ENCODE data around the gene EPS8.

EPS8 gene

DNA sequence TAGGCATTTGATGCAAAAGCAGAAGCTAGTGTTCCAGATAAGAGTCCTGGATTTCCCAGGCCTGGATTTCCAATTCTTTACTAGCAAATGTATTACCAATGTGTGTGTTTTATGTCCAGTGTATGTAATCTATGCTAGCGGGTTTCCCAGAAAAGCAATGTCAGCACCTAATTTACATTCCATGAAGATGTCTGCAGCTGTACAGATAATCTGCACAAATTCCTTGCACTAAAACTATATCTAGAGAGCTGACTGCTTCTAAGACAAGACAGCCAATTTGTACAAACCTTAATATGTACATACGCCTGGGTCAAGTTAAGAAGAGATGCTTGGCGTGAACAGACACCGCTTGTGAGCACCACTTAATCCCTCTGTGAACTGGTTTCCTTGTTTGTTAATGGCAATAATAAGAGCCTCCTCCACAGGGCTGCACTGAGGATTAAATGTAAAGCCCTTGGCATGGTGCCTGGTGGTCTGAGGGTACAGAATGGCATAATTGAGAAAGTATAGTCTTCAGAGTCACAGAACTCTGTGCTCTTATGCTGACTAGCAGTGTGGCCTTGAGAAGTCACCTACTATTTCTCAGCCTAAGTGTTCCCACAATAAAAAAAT, 185.6 kb downstream of the EPS8 start:
- DNase-seq (ENCODE audit: low read depth, low spot score) = no peak

- DNase-seq (ENCODE audit: low read depth, low spot score) = no peak
These were observed 187.0 kb downstream of the EPS8 start for GRCh38 chr12:15602051-15602672.

DNA sequence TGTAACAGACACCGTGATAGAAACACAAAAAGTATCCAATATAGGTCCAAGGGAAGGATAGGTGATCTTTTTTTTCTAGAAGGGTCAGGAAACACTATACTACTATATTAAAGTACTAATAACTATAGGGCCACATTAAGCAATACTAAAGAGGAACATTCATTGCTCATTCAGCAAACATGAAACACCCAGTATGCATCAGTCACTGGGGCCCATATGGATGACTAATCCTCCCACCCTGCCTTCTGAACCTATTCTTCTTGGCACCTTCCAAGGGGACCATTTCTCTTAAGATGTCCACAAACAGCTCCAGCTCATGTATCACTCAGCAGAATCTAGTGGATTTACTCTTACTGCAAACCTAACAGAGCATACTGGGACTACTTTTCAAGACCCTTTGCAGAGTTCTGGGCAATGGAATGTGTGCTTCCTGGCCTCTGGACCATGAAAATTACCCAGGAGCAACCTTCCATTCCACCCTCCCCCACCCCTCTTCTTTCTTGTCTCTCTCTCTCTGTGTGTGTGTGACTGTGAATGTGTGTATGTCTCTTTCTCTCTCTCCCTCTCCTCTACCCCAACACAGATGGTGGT, 187.9 kb downstream of the EPS8 start:
- no peak for DNase-seq (ENCODE audit: low read depth, low spot score)

DNA sequence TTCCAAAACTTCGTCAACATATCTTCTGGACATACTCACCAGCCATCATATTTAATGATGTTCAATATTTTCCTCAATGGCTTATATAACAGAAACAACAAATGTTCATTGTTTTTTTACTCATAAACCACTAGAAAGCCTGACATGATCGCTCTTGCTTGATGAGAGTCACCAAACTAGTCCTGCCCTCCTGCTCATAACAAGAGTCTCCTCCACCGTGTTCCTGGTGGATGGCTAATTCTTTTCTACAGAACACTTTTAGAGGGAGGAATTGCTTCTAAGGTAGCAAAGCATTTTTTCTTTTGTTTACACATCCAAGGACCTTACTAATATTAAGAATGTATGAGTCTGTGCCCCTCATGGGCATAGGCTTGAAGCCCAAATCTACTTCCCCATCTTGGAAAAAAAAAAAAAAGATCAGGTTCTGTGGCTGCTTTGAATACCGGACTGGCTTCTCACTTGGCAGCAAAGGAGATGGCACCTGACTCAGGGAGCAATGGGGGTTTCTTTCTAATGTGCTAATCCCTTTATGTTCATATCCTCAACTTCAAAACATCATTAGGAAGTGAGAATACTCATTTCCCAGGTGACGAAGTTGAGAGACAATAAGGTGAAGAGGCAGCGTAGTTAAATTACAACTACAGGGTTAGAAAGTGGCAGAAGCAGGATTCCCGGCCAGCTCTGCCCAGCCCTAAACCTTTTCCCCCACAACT, 188.8 kb downstream of the EPS8 start:
- no peak for DNase-seq (ENCODE audit: low read depth, low spot score)

GRCh38 chr12:15599266-15600037, 189.7 kb downstream of the EPS8 start:
- no peak for DNase-seq (ENCODE audit: low read depth, low spot score)

- no peak for DNase-seq (ENCODE audit: low read depth, low spot score)
These were observed 191.9 kb downstream of the EPS8 start for GRCh38 chr12:15597125-15597830.

GRCh38 chr12:15596174-15596573, 193.0 kb downstream of the EPS8 start:
- DNase-seq (ENCODE audit: low read depth, low spot score) = no peak

- DNase-seq (ENCODE audit: low read depth, low spot score) = no peak
These were observed 196.3 kb downstream of the EPS8 start for GRCh38 chr12:15592934-15593333.

GRCh38 chr12:15591811-15592210, 197.4 kb downstream of the EPS8 start:
- DNase-seq (ENCODE audit: low read depth, low spot score) = no peak

DNA sequence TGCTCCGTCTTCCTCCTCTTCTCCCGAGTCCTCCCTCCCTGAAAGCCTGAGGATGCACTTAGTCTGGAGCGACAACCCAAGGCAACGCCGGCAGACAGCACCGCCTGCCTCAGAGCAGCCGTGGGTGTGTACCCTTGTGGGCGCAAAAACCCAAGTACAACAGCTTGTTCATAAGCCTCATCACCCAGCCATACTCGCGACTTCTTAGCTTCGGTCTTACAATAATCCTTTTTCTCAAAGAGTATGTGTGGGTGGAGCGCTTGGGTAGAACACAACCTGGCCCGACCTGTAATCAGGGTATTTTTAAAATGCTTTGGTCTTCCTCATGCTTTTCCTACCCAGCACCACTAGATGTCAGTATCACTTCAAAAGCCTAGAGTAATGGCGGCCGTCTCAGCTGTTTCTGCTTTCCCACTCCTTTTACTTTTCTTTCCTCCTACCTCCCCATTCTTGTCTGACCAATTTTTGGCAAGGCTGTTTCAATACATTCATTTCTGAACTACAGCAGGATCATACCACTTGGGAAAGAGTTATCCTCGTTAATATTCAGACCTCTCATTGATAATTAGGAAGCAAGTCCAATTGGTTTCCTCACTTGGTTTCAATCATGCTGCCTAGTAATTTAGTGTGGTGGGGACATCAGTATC, 198.9 kb downstream of the EPS8 start:
- DNase-seq (ENCODE audit: low read depth, low spot score) = peak; percentile 9

- no peak for DNase-seq (ENCODE audit: low read depth, low spot score)
These were observed 199.7 kb downstream of the EPS8 start for GRCh38 chr12:15589328-15590032.

- no peak for DNase-seq (ENCODE audit: low read depth, low spot score)
These were observed 204.7 kb downstream of the EPS8 start for GRCh38 chr12:15584366-15585041.

DNA sequence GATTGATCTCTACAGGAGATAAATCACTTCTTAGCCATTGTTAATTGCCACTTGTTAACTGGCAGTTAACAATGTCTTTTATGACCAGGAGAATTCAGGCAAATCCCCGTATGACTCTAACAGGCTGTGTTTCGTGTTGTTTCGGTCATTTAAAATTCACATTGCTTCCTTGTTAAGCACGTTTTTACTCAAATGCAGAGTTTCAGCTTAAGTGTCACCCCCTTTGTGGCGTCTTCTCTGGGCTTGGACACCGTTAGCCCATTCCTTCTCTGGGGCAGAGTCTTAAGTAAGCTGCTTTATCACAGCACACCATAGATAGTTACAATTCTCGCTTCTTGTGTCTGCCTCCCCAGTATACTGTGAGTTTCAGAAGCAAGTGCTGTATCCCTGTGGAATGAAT, 205.4 kb downstream of the EPS8 start:
- DNase-seq (ENCODE audit: low read depth, low spot score) = no peak

GRCh38 chr12:15581006-15581405, 208.2 kb downstream of the EPS8 start:
- no peak for DNase-seq (ENCODE audit: low read depth, low spot score)

DNA sequence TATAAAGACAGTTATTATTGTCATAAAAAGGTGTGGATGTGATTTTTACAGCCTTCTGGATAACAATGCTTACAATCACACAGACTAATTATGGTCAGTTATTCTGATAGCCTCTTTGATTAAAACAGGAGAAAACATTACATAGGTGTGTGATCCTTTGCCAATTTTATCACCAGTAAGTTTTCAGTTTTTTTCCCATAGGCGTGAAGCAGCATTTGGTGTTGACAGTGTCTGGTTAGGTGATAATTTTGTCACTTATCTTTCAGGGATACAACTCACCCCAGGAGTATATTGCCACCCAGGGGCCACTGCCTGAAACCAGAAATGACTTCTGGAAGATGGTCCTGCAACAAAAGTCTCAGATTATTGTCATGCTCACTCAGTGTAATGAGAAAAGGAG, 208.8 kb downstream of the EPS8 start:
- no peak for DNase-seq (ENCODE audit: low read depth, low spot score)

DNA sequence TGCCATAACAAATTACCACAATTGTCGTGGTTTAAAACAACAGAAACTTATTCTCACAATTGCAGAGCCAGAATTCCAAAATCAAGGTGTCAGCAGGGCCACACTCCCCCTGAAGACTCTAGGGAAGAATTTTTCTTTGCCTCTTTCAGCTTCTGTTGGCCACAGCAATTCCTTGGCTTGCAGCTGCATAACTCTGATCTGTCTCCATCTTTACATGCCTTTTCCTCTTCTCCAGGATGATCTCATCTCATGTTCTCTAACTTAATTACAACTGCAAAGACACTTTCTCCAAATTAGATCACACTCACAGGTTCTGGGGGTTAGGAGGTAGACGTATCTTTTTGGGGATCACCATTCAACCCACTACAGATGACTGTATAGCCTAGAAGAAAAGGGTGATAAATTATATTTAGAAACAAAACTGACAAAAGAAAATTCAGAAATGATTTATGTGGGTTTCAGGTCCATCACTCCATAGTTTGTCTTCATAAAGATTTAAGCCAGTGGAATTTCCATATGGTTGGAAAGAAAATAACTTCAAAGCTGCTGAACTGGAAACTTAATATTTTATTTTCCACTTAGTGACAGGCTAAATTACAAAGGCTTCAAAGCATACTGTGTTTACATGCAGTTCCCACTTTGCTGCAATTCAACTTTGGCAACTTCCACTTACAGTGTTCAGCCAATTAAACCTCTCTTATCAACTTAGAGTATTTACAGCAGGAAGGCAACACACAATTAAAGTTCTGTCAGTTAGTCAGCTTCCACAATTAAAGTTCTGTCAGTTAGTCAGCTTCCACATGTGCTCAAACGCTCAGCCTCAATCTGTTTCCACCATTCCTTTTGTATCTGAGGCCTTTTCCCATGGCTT, 213.3 kb downstream of the EPS8 start:
- DNase-seq (ENCODE audit: low read depth, low spot score) = no peak

DNA sequence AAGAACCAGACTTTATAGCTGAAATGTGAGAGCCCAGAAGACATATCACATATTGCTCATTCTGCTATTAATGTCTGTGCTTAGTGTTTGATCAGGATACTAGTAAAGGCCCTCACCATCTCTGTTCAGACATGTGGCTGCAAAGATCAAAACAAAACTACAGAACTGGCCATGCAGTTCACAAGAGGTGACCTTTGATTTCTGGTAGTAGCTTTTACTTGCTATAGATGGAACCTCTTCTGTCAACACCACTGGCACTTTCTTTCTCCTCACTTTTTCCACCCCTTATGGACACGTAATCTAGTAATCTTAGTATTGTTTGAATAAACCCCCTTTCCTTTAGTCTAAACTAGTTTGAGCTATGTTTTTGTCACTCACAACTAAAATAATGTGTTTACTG, 214.8 kb downstream of the EPS8 start:
- DNase-seq (ENCODE audit: low read depth, low spot score) = no peak

All from activated CD4-positive, CD25-positive, alpha-beta regulatory T cell treated with anti-CD3 and anti-CD28 coated beads, Interleukin-2, amount 50 U/mL, for 16 hours (primary cell).